Left ventricle myocardium superior (tissue), 1 donor: Measurements from ENCODE around the gene AARS2. TPM values are rescaled to one million over a fixed set of nuclear protein-coding genes. Genes with fewer than 3 reads are reported as not detected.
"Not testable (repeated sequence)": the region's sequence is repeated elsewhere in the genome, so short reads cannot be mapped to it uniquely, and the experiment has no call there.

Experiments used
- ATAC-seq: fragments of 200-7000 bp; cut with Tn5 transposase; one replicate; pipeline ENCODE4 v1.9.1; 2020; ENCODE audit warnings: mild to moderate bottlenecking, moderate library complexity
- DNase-seq: peaks from one replicate; pipeline ENCODE4 v3.0.0-alpha.2; 2020
- intact Hi-C: fragments of 100-400 bp; cut with micrococcal nuclease; formaldehyde crosslinking; loops from one replicate; pipeline ENCODE4 v1.11.0; 2022
- total RNA-seq: library from RNA; stranded (reverse); fragmentation: NEBNext Ultra II Directional; extraction: Animal tissue kit (Norgen Biotek cat#: 25700); gene quantifications from one replicate; pipeline ENCODE4 v1.2.1, GENCODE V29; 2021
- donor health status: DM: no; HTN: yes; CAD: no; lungs with severe emphysema.

The AARS2 gene
- total RNA-seq, 1 donor from 2014 or later: 11.5 TPM

DNA sequence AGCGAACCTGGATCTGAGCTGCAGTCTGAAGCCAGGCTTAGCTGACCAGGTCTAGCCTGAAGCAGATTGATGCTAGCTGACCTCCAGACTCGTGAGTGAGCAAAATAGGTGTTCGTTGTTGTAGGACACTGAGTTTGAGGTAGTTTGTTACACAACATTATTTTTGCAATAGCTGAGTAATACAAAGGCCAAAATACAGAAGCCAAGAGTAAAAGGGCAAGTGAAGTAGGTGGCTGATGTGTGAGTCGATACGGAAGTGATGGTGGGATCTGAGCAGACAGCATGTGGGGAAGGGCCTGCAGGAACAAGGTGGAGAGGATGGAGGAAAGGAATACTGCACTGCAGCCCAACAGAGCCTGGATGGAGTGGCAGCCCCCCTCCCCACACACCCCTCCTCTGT is 20.8 kb upstream of the AARS2 start:
- ATAC-seq (no peak), DNase-seq (no peak)
- intact Hi-C loops: no loop called here

DNA sequence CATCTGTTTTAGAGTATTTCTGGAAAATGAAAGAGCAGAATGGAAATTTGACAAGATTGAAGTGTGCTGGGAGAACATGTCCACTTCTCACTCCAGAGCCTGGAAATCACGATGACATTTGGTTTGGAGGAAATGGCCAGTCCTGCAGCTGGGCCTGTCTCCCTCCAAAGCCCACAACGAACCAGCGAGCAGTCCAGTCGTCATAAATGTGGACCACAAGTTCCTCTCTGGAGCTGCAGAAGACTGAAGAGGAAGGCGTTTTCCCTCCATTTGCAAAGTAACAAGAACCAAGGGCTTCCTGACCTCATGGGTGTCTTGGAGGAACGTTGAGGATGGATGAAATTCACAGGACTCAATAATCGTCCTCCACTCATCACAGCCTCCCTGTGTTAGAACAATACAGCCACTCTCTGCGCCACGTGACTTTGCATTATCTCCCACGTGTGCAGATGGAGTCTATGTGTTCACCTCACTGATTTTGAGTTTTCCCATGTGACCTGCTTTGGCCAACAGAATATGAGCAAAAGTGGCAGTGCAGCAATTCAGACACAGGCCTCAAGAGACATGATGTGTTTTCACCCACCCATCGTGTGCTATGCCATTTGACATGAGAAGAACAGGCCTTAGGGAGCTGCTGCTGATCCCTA is 20.2 kb upstream of the AARS2 start:
- DNase-seq (no peak), ATAC-seq (no peak)
- intact Hi-C loops: no loop called here

GRCh38 chr6:44332585-44332984 is 19.4 kb upstream of the AARS2 start:
- no peak for ATAC-seq
- intact Hi-C loops: no loop called here
- DNase-seq: no peak

DNA sequence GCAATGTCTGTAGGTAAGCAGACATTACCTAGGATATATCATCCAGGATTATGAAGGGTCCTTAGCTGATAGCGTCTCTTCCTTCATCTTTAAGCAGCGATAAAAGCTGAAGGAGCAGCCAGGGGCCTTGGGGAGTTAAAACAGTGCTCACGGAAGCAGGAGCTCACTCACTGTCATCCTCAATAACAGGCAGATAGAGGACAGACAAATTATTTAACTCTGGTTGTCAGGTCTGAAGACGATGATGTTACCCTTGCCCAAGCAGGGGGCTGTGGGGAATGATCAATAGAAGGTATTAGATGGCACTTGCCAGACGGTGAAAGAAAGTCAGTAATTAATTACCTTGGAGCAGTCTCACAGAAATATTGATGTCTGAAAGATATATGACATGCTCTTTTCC is 16.7 kb upstream of the AARS2 start:
- intact Hi-C loops: no loop called here
- ATAC-seq (no peak), DNase-seq (no peak)

GRCh38 chr6:44328203-44328602 is 15.1 kb upstream of the AARS2 start:
- DNase-seq, intact Hi-C loops, ATAC-seq: not testable (repeated sequence)

DNA sequence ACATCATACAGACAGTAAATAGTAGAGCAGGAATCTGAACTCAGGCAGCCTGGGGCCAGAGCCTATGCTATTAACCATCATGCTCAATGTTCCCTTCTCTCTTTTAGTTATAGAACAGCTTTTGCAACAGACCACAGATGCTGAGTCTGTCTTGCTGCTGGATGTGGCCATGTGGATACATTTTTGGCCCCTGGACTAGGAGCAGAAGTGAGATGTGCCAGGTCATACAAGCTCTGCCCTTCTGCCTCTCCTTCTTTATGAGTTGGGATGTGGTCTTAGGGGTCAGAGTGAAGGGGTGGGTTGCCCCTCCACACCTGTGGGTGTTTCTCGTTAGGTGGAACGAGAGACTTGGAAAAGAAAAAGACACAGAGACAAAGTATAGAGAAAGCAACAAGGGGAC is 14.6 kb upstream of the AARS2 start:
- DNase-seq (no peak), ATAC-seq (no peak)
- intact Hi-C loops: no loop called here

GRCh38 chr6:44327096-44327495 is 13.9 kb upstream of the AARS2 start:
- DNase-seq: no peak
- intact Hi-C loops: no loop called here
- no peak for ATAC-seq

GRCh38 chr6:44321210-44321609 is 8.1 kb upstream of the AARS2 start:
- no peak for ATAC-seq
- intact Hi-C loops: no loop called here

DNA sequence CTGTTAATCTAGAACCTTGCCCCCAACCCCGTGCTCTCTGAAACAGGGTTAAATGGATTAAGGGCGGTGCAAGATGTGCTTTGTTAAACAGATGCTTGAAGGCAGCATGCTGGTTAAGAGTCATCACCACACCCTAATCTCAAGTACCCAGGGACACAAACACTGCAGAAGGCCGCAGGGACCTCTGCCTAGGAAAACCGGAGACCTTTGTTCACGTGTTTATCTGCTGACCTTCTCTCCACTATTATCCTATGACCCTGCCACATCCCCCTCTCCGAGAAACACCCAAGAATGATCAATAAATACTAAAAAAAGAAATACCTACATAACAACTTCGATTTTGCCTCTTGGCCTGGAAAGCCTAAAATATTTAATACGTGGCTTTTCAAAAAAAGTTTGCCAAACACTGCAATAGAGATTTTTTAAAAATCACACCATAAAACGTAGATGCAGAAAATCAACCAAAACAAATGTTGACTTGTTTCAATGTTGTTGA is 4.0 kb upstream of the AARS2 start:
- not testable (repeated sequence) for DNase-seq, ATAC-seq
- intact Hi-C loops: loop anchor here (10.0 kb wide), 1 partner anchor 52 kb away; the partner anchor contains the start of gene NFKBIE

More at GRCh38 chr6:44321210-44321609, 8.1 kb upstream of the AARS2 start:
- no peak for DNase-seq

DNA sequence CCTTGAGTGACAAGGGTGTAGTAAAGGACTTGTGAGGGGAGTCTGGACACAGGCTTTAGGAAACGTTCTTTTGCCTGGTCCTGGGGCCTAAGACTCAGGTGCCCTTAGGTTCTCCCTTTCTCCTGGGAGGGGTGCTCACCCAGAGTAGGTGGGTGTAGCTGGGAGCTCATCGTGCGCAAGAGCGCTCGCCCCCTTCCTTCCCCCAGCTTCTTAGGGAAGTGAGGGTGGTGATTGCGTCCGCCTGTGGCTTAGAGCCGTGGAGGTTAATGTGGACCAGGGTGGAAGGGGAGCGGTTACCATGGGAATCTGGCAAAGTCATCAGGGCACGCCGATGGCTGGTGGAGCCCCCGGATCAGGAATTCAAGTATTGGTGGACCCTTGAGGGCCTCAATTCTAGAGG is 3.3 kb upstream of the AARS2 start:
- ATAC-seq: no peak
- intact Hi-C loops: loop anchor here (10.0 kb wide), 1 partner anchor 52 kb away; the partner anchor contains the start of gene NFKBIE
- DNase-seq: no peak

DNA sequence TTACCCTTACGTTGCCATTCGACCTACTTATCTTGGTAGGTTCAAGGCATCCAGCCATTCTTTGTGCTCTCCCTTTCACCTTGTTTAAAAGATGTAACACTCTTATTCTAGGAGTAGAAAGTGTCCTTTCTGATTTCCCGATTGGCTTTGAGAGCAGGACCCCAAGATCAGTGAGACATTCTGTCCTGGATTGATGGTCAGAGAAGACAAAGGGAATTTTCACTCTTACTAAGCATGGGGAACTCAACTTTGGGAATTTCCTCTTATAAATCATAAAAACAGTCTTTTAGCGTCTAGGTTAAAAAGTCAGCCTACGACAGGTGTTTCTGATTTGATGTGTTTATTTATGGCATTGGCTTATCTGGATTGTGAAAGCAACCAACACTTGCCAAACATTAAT is 2.8 kb upstream of the AARS2 start:
- intact Hi-C loops: loop anchor here (10.0 kb wide), 1 partner anchor 51 kb away; the partner anchor contains the start of gene NFKBIE
- ATAC-seq (no peak), DNase-seq (no peak)

DNA sequence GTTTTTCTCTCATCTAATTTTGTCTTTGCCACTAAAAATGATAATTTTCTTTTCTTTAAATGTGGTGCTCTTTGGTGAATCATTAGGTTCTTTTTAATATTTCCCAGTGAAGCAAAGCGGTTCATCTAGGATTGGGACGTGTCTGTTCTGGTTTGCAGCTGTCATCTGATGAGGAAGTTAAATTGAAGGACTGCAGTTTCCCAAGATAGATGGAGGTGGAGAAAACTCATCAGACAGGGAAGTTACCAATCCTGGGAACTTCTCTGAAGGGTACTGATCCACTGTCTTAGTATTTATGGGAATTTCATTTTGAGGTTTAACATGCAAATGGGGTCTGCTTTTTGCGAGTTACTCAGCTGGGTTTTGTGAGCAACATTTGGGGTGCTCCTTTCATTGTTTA is 2.4 kb upstream of the AARS2 start:
- ATAC-seq (no peak), DNase-seq (no peak)
- intact Hi-C loops: loop anchor here (10.0 kb wide), 1 partner anchor 51 kb away; the partner anchor contains the start of gene NFKBIE

DNA sequence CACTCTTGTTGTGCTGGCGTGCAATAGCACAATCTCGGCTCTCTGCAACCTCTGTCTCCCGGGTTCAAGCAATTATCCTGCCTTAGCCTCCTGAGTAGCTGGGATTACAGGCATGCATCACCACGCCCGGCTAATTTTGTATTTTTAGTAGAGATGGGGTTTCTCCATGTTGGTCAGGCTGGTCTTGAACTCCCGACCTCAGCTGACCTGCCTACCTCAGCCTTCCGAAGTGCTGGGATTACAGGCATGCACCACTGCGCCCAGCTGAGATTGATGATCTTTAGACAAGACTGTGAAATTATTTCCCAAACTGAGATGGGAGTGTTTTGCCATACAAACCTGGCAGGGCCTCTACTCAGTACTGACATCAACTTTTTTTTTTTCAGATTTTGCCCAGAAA is 1.5 kb upstream of the AARS2 start:
- not testable (repeated sequence) for DNase-seq, ATAC-seq
- intact Hi-C loops: loop anchor here (10.0 kb wide), 1 partner anchor 50 kb away; the partner anchor contains the start of gene NFKBIE

- DNase-seq (no peak), ATAC-seq (no peak)
- intact Hi-C loops: loop anchor here (10.0 kb wide), 1 partner anchor 47 kb away; the partner anchor contains the start of gene NFKBIE
These were observed 1.4 kb downstream of the AARS2 start for GRCh38 chr6:44311767-44312166.

DNA sequence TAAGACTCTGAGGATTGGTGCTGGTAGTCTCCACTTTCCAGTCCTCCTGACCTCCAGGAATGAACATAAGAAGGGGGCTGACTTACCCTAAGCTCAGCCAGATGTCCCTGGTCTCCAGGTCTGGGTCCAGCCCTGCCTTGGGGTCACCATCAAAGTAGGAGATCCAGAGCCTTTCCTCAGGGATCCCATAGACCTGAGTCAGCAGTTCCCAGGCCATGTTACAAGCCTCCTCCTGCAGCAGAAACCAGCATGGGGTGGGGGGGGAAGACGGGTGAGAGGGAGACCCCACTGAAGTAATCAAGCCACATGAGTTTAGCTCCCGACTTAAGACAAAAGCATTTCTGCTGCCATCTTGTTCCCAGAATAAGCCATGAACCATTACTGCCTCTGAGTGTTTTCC is 1.8 kb downstream of the AARS2 start:
- DNase-seq (no peak), ATAC-seq (no peak)
- intact Hi-C loops: loop anchor here (10.0 kb wide), 1 partner anchor 47 kb away; the partner anchor contains the start of gene NFKBIE

- intact Hi-C loops: loop anchor here (10.0 kb wide), 1 partner anchor 45 kb away; the partner anchor contains the start of gene NFKBIE
- no peak for DNase-seq
- ATAC-seq: no peak
These were observed 2.9 kb downstream of the AARS2 start for GRCh38 chr6:44310241-44310640.

- DNase-seq (no peak), ATAC-seq (no peak)
- intact Hi-C loops: loop anchor here (10.0 kb wide), 1 partner anchor 45 kb away; the partner anchor contains the start of gene NFKBIE
These were observed 3.5 kb downstream of the AARS2 start for GRCh38 chr6:44309631-44310030.

DNA sequence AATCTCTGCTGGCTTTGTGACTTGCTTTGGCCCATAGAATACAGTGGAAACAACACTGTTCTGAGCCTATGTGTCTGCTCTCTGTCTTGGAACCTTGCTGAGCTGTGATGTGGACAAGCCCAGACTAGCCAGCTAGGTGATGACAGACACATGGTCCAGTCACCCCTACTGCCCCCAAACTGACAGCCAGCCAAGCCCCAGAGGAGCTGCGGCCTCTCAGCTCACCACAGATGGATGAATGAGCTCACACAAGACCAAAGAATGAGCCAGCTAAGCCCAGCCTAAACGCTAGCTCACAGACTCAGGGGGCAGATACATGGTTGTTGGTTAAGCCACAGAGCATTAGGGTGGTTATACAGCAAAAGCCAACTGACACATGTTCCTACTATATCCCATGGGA is 4.1 kb downstream of the AARS2 start:
- ATAC-seq: peak; percentile 83
- intact Hi-C loops: no loop called here
- DNase-seq: peak; percentile 67

DNA sequence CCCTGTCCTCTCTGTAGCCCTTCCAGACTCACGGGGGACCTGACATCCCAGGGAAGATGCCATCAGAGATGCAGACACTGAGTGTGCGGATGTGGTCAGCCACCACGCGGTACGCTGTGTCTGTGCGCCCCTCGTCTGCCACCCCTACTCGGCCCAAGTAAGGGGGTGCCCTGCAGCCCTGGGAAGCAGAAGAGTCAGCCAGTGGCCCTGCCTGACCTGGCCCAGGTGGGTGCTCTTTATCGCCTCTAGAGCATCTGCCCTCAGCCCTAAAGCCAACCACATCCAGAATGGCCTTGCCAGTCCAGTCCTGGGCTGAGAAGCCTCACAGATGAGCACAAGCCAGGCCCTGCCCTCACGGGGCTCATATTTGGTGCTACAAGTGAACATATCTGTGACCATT is 5.9 kb downstream of the AARS2 start:
- ATAC-seq (no peak), DNase-seq (no peak)
- intact Hi-C loops: no loop called here

DNA sequence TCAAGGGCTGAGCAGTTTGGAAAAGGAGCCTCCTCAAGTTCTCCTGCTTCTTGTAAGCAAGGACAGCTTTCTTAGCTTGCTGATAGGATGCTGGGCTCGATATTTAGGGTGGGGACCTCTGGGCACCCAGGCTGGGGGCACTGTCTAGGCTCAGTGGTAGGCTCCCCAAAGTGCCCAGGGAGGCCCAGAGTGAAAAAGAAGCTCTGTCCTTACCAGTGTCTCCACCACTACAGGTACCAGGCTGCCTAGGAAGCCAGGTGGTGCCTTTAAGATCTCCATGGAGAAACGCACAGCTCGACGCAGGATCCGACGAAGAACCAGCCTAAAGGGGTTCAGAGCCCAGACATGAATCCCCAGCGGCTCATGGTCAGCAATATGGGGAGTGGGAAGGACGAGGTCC is 6.4 kb downstream of the AARS2 start:
- ATAC-seq (no peak), DNase-seq (no peak)
- intact Hi-C loops: no loop called here
